ENCODE measurements around the gene CARD14.
"Not testable (repeated sequence)": the region's sequence is repeated elsewhere in the genome, so short reads cannot be mapped to it uniquely, and the experiment has no call there.

CARD14 gene

GRCh38 chr17:80257716-80258213 lies 87.9 kb downstream of the CARD14 start:
- no peak for DNase-seq

GRCh38 chr17:80258296-80258695 lies 88.5 kb downstream of the CARD14 start:
- DNase-seq = not testable (repeated sequence)
